Neural progenitor cell (in vitro differentiated cells): ENCODE measurements around the gene PSD. TPM values are rescaled to one million over a fixed set of nuclear protein-coding genes. Genes with fewer than 3 reads are reported as not detected.

Experiments used
- DNase-seq: peaks from one replicate; pipeline ENCODE4 v3.0.0-alpha.2; 2016; ENCODE audit warnings: low spot score
- H2AFZ ChIP-seq: fragments of 200-600 bp; sonication (generic); replicated peaks from 2 replicates; pipeline ENCODE4 v1.6.1; 2016; ENCODE audit warnings: antibody characterized with exemption
- H3F3A ChIP-seq: fragments of 200-600 bp; sonication (generic); 2 replicates; pipeline ENCODE4 v1.6.1; 2016; ENCODE audit warnings: antibody characterized with exemption, low read depth
- H3K27ac ChIP-seq: fragments of 200-600 bp; sonication (generic); 2 replicates; pipeline ENCODE4 v1.5.1; 2016; ENCODE audit warnings: mild to moderate bottlenecking
- H3K27me3 ChIP-seq: fragments of 200-600 bp; sonication (generic); 2 replicates; pipeline ENCODE4 v1.6.1; 2016; ENCODE audit warnings: mild to moderate bottlenecking, moderate library complexity
- H3K36me3 ChIP-seq: fragments of 200-600 bp; sonication (generic); 2 replicates; pipeline ENCODE4 v1.5.1; 2016
- H3K4me1 ChIP-seq: fragments of 200-600 bp; sonication (generic); 2 replicates; pipeline ENCODE4 v1.6.1; 2016; ENCODE audit warnings: mixed run types
- H3K4me2 ChIP-seq: fragments of 200-600 bp; sonication (generic); 2 replicates; pipeline ENCODE4 v1.6.1; 2016
- H3K4me3 ChIP-seq: fragments of 200-600 bp; sonication (generic); 2 replicates; pipeline ENCODE4 v1.5.1; 2016
- H3K79me2 ChIP-seq: fragments of 200-600 bp; sonication (generic); 2 replicates; pipeline ENCODE4 v1.6.1; 2016; ENCODE audit warnings: low read depth
- H3K9ac ChIP-seq: fragments of 200-600 bp; sonication (generic); 2 replicates; pipeline ENCODE4 v1.6.1; 2016
- H3K9me3 ChIP-seq: fragments of 200-600 bp; sonication (generic); 2 replicates; pipeline ENCODE4 v1.5.1; 2016; ENCODE audit warnings: low read depth
- H4K20me1 ChIP-seq: fragments of 200-600 bp; sonication (generic); 2 replicates; pipeline ENCODE4 v1.6.1; 2016; ENCODE audit warnings: low read depth
- H3K27ac Mint-ChIP-seq: 3 replicates; pipeline ENCODE4 v1.8.0; 2021; ENCODE audit warnings: mixed read lengths
- H3K27me3 Mint-ChIP-seq: 2 replicates; pipeline ENCODE4 v1.8.0; 2022; ENCODE audit warnings: low read depth, mild to moderate bottlenecking, inconsistent platforms, moderate library complexity, mixed read lengths; ENCODE audit not compliant: insufficient read depth
- H3K36me3 Mint-ChIP-seq: 3 replicates; pipeline ENCODE4 v1.8.0; 2021; ENCODE audit warnings: mixed read lengths
- H3K4me1 Mint-ChIP-seq: 3 replicates; pipeline ENCODE4 v1.8.0; 2021; ENCODE audit warnings: mixed read lengths
- H3K4me3 Mint-ChIP-seq: 3 replicates; pipeline ENCODE4 v1.8.0; 2021; ENCODE audit warnings: mild to moderate bottlenecking, moderate library complexity, mixed read lengths
- H3K9me3 Mint-ChIP-seq: 3 replicates; pipeline ENCODE4 v1.8.0; 2020; ENCODE audit warnings: mixed read lengths
- CTCF ChIP-seq: fragments of 200-600 bp; sonication (generic); IDR thresholded peaks from 2 replicates; pipeline ENCODE4 v1.5.1; 2017; ENCODE audit warnings: antibody characterized with exemption, mild to moderate bottlenecking
- EZH2 ChIP-seq: fragments of 200-600 bp; sonication (generic); IDR thresholded peaks from 2 replicates; pipeline ENCODE4 v1.6.1; 2017; ENCODE audit warnings: antibody characterized with exemption, mild to moderate bottlenecking, moderate library complexity
- EZH2phosphoT487 ChIP-seq: fragments of 200-600 bp; sonication (generic); IDR thresholded peaks from 2 replicates; pipeline ENCODE4 v1.6.1; 2017; ENCODE audit warnings: antibody characterized with exemption
- total RNA-seq: library from RNA; depleted of rRNA; stranded (reverse); fragments of >200 nt; gene quantifications from 2 replicates; pipeline ENCODE4 v1.2.3, GENCODE V29; 2015; ENCODE audit warnings: low replicate concordance

The PSD gene
- total RNA-seq, 1 donor from 2014 or later: 0.09 TPM

DNA sequence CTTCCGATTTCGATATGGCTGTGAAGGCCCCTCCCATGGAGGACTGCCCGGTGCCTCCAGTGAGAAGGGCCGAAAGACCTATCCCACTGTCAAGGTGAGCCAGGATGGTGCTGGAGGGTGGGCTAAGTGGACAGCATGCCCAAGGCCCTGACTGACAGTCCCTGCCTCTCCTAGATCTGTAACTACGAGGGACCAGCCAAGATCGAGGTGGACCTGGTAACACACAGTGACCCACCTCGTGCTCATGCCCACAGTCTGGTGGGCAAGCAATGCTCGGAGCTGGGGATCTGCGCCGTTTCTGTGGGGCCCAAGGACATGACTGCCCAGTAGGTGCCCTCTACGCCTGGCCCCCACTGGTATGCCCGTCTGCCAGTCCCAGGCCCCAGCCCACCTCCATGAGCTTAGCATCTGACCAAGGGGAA is 21.8 kb downstream of the PSD start:
- H3K27ac ChIP-seq: no peak overlapping the region
- Mint-ChIP-seq H3K36me3 (no peaks in the 10 kb centered on the region), H3K4me3 (peak overlapping the region; percentile 89), H3K9me3 (no peaks in the 10 kb centered on the region), H3K27ac (no peak overlapping the region), H3K27me3 (peaks cover 25% of the 10 kb centered on the region), H3K4me1 (peaks cover 32% of the 10 kb centered on the region)
- TF ChIP-seq EZH2phosphoT487: no peak
- DNase-seq: no peak
- peaks cover 19% of the 10 kb centered on the region for H3F3A ChIP-seq
- no peak overlapping the region for H3K4me2 ChIP-seq
- peaks cover 3% of the 10 kb centered on the region for H4K20me1 ChIP-seq
- H3K9ac ChIP-seq: no peak overlapping the region
- H3K9me3 ChIP-seq: no peaks in the 10 kb centered on the region
- H3K4me1 ChIP-seq: peaks cover 8% of the 10 kb centered on the region
- peaks cover 49% of the 10 kb centered on the region for H3K27me3 ChIP-seq
- no peak overlapping the region for H3K4me3 ChIP-seq
- no peak overlapping the region for H2AFZ ChIP-seq
- no peaks in the 10 kb centered on the region for H3K36me3 ChIP-seq
- no peaks in the 10 kb centered on the region for H3K79me2 ChIP-seq

DNA sequence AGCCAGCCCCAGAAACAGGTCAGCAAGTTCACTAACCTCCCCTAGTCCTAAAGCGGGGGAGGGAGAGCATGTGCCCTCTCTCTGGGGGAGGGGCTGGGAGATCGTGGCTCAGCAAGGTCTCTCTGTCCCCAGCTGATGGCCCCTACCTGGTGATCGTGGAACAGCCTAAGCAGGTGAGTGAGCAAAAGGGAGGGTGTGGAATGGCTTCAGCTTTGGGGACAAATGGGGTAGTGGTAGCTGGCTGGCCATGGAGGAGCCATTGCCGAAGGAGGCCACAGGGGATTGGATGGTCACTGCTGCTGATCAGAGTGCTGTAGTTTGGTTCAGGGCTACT is 22.3 kb downstream of the PSD start:
- Mint-ChIP-seq H3K27me3 (peaks cover 25% of the 10 kb centered on the region), H3K9me3 (no peaks in the 10 kb centered on the region), H3K4me3 (peak overlapping the region; percentile 89), H3K36me3 (no peaks in the 10 kb centered on the region), H3K4me1 (peaks cover 32% of the 10 kb centered on the region), H3K27ac (no peak overlapping the region)
- Histone ChIP-seq H3K4me2 (peak overlapping the region; percentile 82), H3K36me3 (no peaks in the 10 kb centered on the region), H3K27me3 (peaks cover 54% of the 10 kb centered on the region), H3K9me3 (no peaks in the 10 kb centered on the region), H3K27ac (no peak overlapping the region), H3K4me1 (peaks cover 8% of the 10 kb centered on the region), H3F3A (peaks cover 19% of the 10 kb centered on the region), H3K79me2 (no peaks in the 10 kb centered on the region), H2AFZ (no peak overlapping the region), H4K20me1 (peaks cover 3% of the 10 kb centered on the region), H3K4me3 (peak overlapping the region; percentile 67), H3K9ac (no peak overlapping the region)
- TF ChIP-seq EZH2phosphoT487: no peak
- TF ChIP-seq EZH2: no peak
- TF ChIP-seq CTCF: no peak
- no peak for DNase-seq

DNA sequence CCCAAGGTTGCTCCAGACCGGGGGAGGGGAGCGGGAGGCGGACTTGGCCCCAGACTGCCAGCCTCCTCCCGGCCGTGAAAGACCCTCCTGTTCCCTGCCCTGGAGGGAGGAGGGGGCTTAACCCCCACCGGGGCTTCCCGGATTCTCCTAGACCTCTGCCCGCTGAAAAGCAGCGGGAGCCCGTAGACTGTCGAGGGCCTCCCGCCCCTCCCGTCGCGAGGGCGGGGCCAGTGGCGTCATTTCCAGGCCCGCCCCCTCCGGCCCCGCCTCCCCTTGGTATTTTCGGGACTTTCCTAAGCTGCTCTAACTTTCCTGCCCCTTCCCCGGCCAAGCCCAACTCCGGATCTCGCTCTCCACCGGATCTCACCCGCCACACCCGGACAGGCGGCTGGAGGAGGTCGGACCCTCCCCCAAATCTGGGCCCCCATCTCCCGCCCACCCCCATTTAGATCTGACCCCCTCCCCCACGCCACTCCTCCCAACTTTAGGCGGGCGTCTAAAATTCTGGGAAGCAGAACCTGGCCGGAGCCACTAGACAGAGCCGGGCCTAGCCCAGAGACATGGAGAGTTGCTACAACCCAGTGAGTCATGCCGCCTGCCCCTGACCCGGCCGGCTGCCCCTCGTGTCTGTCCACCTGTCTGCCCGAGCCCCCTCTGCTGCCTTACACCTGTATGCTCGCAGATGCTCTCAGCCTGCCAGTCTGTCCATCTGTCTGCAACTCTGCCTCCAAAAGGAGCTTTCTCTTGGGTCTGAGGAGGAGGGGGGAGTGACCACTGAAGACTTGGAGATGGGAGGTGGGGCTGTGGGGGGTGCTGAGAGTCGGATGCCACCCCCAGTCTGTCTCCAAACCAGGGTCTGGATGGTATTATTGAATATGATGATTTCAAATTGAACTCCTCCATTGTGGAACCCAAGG is 22.9 kb downstream of the PSD start, which contains the start of gene NFKB2:
Gene NFKB2 (plus strand): TSS at position 306 of the 917 bp plus-strand sequence. CDS start 255 bp downstream, at position 561.
- Histone ChIP-seq H3K27me3 (peaks cover 60% of the 10 kb centered on the region), H3K4me3 (peak within 1 kb of the TSS; percentile 67), H3K9ac (no peak within 1 kb of the TSS), H3F3A (peaks cover 19% of the 10 kb centered on the region), H3K36me3 (no peaks in the 10 kb centered on the region), H4K20me1 (peaks cover 3% of the 10 kb centered on the region), H3K9me3 (no peaks in the 10 kb centered on the region), H3K27ac (no peak within 1 kb of the TSS), H3K4me2 (peak within 1 kb of the TSS; percentile 82), H2AFZ (no peak within 1 kb of the TSS), H3K4me1 (peaks cover 8% of the 10 kb centered on the region), H3K79me2 (no peaks in the 10 kb centered on the region)
- Mint-ChIP-seq H3K27me3 (peaks cover 25% of the 10 kb centered on the region), H3K36me3 (no peaks in the 10 kb centered on the region), H3K4me3 (peak within 1 kb of the TSS; percentile 89), H3K27ac (no peak within 1 kb of the TSS), H3K4me1 (peaks cover 35% of the 10 kb centered on the region), H3K9me3 (no peaks in the 10 kb centered on the region)
- no peak for TF ChIP-seq EZH2phosphoT487
- no peak for TF ChIP-seq CTCF
- no peak for TF ChIP-seq EZH2
- DNase-seq: peak; percentile 94
